HepG2 (cell line): ENCODE results near the gene SLC26A4. TPM values are rescaled to one million over a fixed set of nuclear protein-coding genes. Genes with fewer than 3 reads are reported as not detected.

Experiments used
- ATAC-seq: fragments of 200-7000 bp; cut with Tn5 transposase; 3 replicates; pipeline ENCODE4 v1.9.1; 2020; ENCODE audit warnings: mild to moderate bottlenecking, moderate library complexity
- BruUV-seq: library from RNA; stranded (reverse); fragments of 400-500 nt; replicated peaks from 2 replicates; lab custom pipeline; 2021; lab: Mats Ljungman, UMichigan
- CTCF ChIA-PET: fragments of 300-600 bp; formaldehyde crosslinking; extraction: SDS; loops from one replicate; lab custom pipeline; 2021; ENCODE audit warnings: low total read pairs, inconsistent platforms, low intra/inter-chr PET ratio; lab: Yijun Ruan, JAX
- POLR2A ChIA-PET: fragments of 350-600 bp; sonication (Branson Sonifier 250); formaldehyde crosslinking; loops from one replicate; lab custom pipeline; 2020; ENCODE audit warnings: antibody characterized with exemption, inconsistent platforms; lab: Yijun Ruan, JAX
- DNase-seq: peaks from one replicate; pipeline ENCODE4 v3.0.0-alpha.2; 2015; ENCODE audit warnings: low spot score
- FAIRE-seq: peaks from 3 replicates; lab custom pipeline; 2011; peaks lifted over from hg19 to GRCh38; lab: Jason Lieb, UNC
- H2AFZ ChIP-seq: one replicate; pipeline ENCODE4 v1.6.1; 2011; ENCODE audit warnings: low read length, inconsistent platforms
- H3K27ac ChIP-seq: fragments of 300-600 bp; 3 replicates; pipeline ENCODE4 v1.8.0; 2011; ENCODE audit warnings: mixed run types, mild to moderate bottlenecking, mixed read lengths, low read length, inconsistent platforms; ENCODE audit not compliant: insufficient read depth; ENCODE audit errors: extremely low read length
- H3K27me3 ChIP-seq, 2 experiments: fragments of 200-600 bp in 1 of 2; 2 replicates in 1 of 2; 3 replicates in 1 of 2; pipeline versions ENCODE4 v1.6.0 to v1.8.0; 2011; ENCODE audit warnings: low read length in 2 of 2, mild to moderate bottlenecking in 2 of 2, moderate library complexity in 2 of 2, inconsistent platforms in 1 of 2; ENCODE audit not compliant: insufficient read depth in 2 of 2, control insufficient read depth in 1 of 2
- H3K36me3 ChIP-seq, 2 experiments: fragments of 200-600 bp in 1 of 2; replicated peaks in 1 of 2; 2 replicates in 1 of 2; 3 replicates in 1 of 2; pipeline versions ENCODE4 v1.5.1 to v1.8.0; 2011; ENCODE audit warnings: low read length in 2 of 2, inconsistent platforms in 1 of 2; ENCODE audit not compliant: insufficient read depth in 2 of 2, control insufficient read depth in 1 of 2
- H3K4me1 ChIP-seq: 2 replicates; pipeline ENCODE4 v1.5.1; 2012; ENCODE audit warnings: low read length, inconsistent platforms; ENCODE audit not compliant: insufficient read depth
- H3K4me2 ChIP-seq: 2 replicates; pipeline ENCODE4 v1.6.0; 2011; ENCODE audit warnings: low read depth, low read length, inconsistent platforms
- H3K4me3 ChIP-seq, 3 experiments: fragments of 200-600 bp in 1 of 3; sonication (generic), shearing (Covaris generic) in 1 of 3; replicated peaks in 1 of 3; 2 replicates each; pipeline ENCODE4 v1.5.1; 2011 to 2016; ENCODE audit warnings: low read length in 3 of 3, inconsistent platforms in 2 of 3, low read depth in 2 of 3, mild to moderate bottlenecking in 2 of 3, control low read depth in 1 of 3, mixed read lengths in 1 of 3; ENCODE audit not compliant: insufficient read depth in 1 of 3
- H3K79me2 ChIP-seq: one replicate; pipeline ENCODE4 v1.6.1; 2011; ENCODE audit warnings: low read length, inconsistent platforms; ENCODE audit not compliant: insufficient read depth
- H3K9ac ChIP-seq: 2 replicates; pipeline ENCODE4 v1.6.0; 2011; ENCODE audit warnings: mild to moderate bottlenecking, low read depth, low read length, inconsistent platforms; ENCODE audit not compliant: insufficient read depth
- H3K9me3 ChIP-seq: 2 replicates; pipeline ENCODE4 v1.5.1; 2012; ENCODE audit warnings: mild to moderate bottlenecking, low read length
- H4K20me1 ChIP-seq: 2 replicates; pipeline ENCODE4 v1.6.0; 2011; ENCODE audit warnings: inconsistent platforms, mild to moderate bottlenecking, low read length, moderate library complexity; ENCODE audit not compliant: insufficient read depth
- ATF7 ChIP-seq, 2 experiments: fragments of 450-650 bp in 1 of 2; sonication (generic) in 1 of 2; formaldehyde crosslinking in 1 of 2; IDR thresholded peaks; 2 replicates each; pipeline versions ENCODE4 v1.4.0 to v1.6.1; 2016 to 2020; ENCODE audit warnings: antibody characterized with exemption in 1 of 2, mild to moderate bottlenecking in 1 of 2, missing genetic modification reagents in 1 of 2
- E2F2 ChIP-seq: sonication (generic); formaldehyde crosslinking; IDR thresholded peaks from 2 replicates; pipeline ENCODE4 v1.4.0; 2020; ENCODE audit warnings: missing genetic modification reagents, borderline replicate concordance
- GABPB1 ChIP-seq: IDR thresholded peaks from 2 replicates; pipeline ENCODE4 v1.6.1; 2016; ENCODE audit warnings: mild to moderate bottlenecking, missing genetic modification reagents, moderate library complexity, missing compliant biosample characterization
- GPN1 ChIP-seq: sonication (generic); formaldehyde crosslinking; IDR thresholded peaks from 2 replicates; pipeline ENCODE4 v1.5.1; 2020; ENCODE audit warnings: missing genetic modification reagents, borderline replicate concordance
- MAFF ChIP-seq: IDR thresholded peaks from 2 replicates; pipeline ENCODE4 v1.6.1; 2011; ENCODE audit warnings: low read depth, low read length, improper control_type of control experiment
- PITX1 ChIP-seq: sonication (generic); formaldehyde crosslinking; IDR thresholded peaks from 2 replicates; pipeline ENCODE4 v1.5.1; 2020; ENCODE audit warnings: mild to moderate bottlenecking, missing genetic modification reagents
- PPARG ChIP-seq: conservative IDR thresholded peaks from 2 replicates; pipeline ENCODE4 v1.6.1; 2016; ENCODE audit warnings: missing biosample characterization, missing genetic modification reagents
- RFX3 ChIP-seq: IDR thresholded peaks from 2 replicates; pipeline ENCODE4 v1.6.1; 2016; ENCODE audit warnings: missing biosample characterization, missing genetic modification reagents
- RFXAP ChIP-seq: sonication (generic); formaldehyde crosslinking; IDR thresholded peaks from 2 replicates; pipeline ENCODE4 v1.4.0; 2020; ENCODE audit warnings: missing genetic modification reagents, borderline replicate concordance
- SAFB2 ChIP-seq: sonication (generic); formaldehyde crosslinking; IDR thresholded peaks from 2 replicates; pipeline ENCODE4 v1.5.1; 2020; ENCODE audit warnings: missing genetic modification reagents, low read depth, mild to moderate bottlenecking, borderline replicate concordance
- SIX4 ChIP-seq: sonication (generic); formaldehyde crosslinking; IDR thresholded peaks from 2 replicates; pipeline ENCODE4 v1.4.0; 2020; ENCODE audit warnings: missing genetic modification reagents
- ZBTB34 ChIP-seq: sonication (generic); formaldehyde crosslinking; IDR thresholded peaks from 2 replicates; pipeline ENCODE4 v1.8.0; 2022; ENCODE audit warnings: mild to moderate bottlenecking, missing genetic modification reagents
- ZBTB46 ChIP-seq: sonication (generic); formaldehyde crosslinking; IDR thresholded peaks from 2 replicates; pipeline ENCODE4 v1.4.0; 2020; ENCODE audit warnings: mild to moderate bottlenecking, missing genetic modification reagents, borderline replicate concordance
- ZNF143 ChIP-seq: sonication (generic); formaldehyde crosslinking; IDR thresholded peaks from 2 replicates; pipeline ENCODE4 v1.4.0; 2020; ENCODE audit warnings: missing genetic modification reagents
- ZNF431 ChIP-seq: sonication (generic); formaldehyde crosslinking; IDR thresholded peaks from 2 replicates; pipeline ENCODE4 v1.9.0; 2022; ENCODE audit warnings: missing genetic modification reagents, low read depth, mild to moderate bottlenecking, borderline replicate concordance
- ZNF704 ChIP-seq: sonication (generic); formaldehyde crosslinking; IDR thresholded peaks from 2 replicates; pipeline ENCODE4 v1.8.1; 2023; ENCODE audit warnings: mild to moderate bottlenecking, inconsistent platforms, moderate library complexity, missing genetic modification reagents, borderline replicate concordance
- ZNF737 ChIP-seq: sonication (generic); formaldehyde crosslinking; IDR thresholded peaks from 2 replicates; pipeline ENCODE4 v1.5.0; 2020; ENCODE audit warnings: missing genetic modification reagents, mild to moderate bottlenecking, borderline replicate concordance
- ZNF749 ChIP-seq: sonication (generic); formaldehyde crosslinking; IDR thresholded peaks from 2 replicates; pipeline ENCODE4 v1.8.0; 2022; ENCODE audit warnings: mild to moderate bottlenecking, missing genetic modification reagents, moderate library complexity, borderline replicate concordance
- ZNF781 ChIP-seq: sonication (generic); formaldehyde crosslinking; IDR thresholded peaks from 2 replicates; pipeline ENCODE4 v1.5.1; 2020; ENCODE audit warnings: borderline replicate concordance, mild to moderate bottlenecking, missing genetic modification reagents; ENCODE audit errors: not compliant biosample characterization
- WGBS: methylation state at CpG from one replicate; pipeline ENCODE4 v1.1.6; 2017; ENCODE audit warnings: low lambda C conversion rate; 5-methylcytosine and 5-hydroxymethylcytosine counted together
- in situ Hi-C: cut with HindIII; loops from 2 replicates; pipeline ENCODE4 v1.10.0; 2017; ENCODE audit warnings: low pct_unique_long_range_greater_than_20kb; ENCODE audit not compliant: extremely low pct_ligation_motif_present
- intact Hi-C: fragments of 100-400 bp; cut with micrococcal nuclease; formaldehyde crosslinking; loops from one replicate; pipeline ENCODE4 v1.10.0; 2022; ENCODE audit not compliant: unreplicated experiment
- polyA plus RNA-seq, 8 experiments: library from polyadenylated mRNA; depleted of rRNA in 3 of 8; stranded (reverse) in 7 of 8; unstranded in 1 of 8; fragments of >200 nt; fragmentation: Illumina TruSeq in 4 of 8; extraction: Trizol in 4 of 8; gene quantifications; 2 replicates each; pipeline versions ENCODE4 v1.2.1 to v1.2.3, GENCODE V29; 2011 to 2016; ENCODE audit warnings: low read depth in 4 of 8, missing spikeins in 1 of 8, mixed read lengths in 1 of 8; ENCODE audit not compliant: insufficient read depth in 1 of 8
- total RNA-seq, 5 experiments: library from RNA; depleted of rRNA; stranded (reverse); fragments of >200 nt; fragmentation: Illumina TruSeq; extraction: Trizol; gene quantifications; 2 replicates each; pipeline ENCODE4 v1.2.3, GENCODE V29; 2016; ENCODE audit warnings: low read depth in 1 of 5

SLC26A4 gene
- total and polyA plus RNA-seq, 2 of the 13 experiments (the other 11 are each of a cell fraction or from before 2014, with no cell fraction given): 0.08 to 0.11 TPM

- TF ChIP-seq ZNF704 (CRISPR knock-in tag) (no peak), ZNF143 (CRISPR knock-in tag) (no peak), ZNF737 (CRISPR knock-in tag) (no peak)
Measured at GRCh38 chr7:107680478-107680877, 19.9 kb downstream of the SLC26A4 start (continued).

GRCh38 chr7:107682886-107683285 lies 22.3 kb downstream of the SLC26A4 start:
- Histone ChIP-seq H2AFZ (no peak overlapping the region), H3K4me3 (no peak overlapping the region), H3K27ac (no peak overlapping the region), H3K36me3 (no peaks in the 10 kb centered on the region), H3K27me3 (peaks cover 0 to 7% of the 10 kb centered on the region in 2 experiments; a peak in 2 of 5 replicates), H3K4me2 (no peak overlapping the region), H3K9ac (no peak overlapping the region), H4K20me1 (no peaks in the 10 kb centered on the region), H3K4me1 (peaks cover 10% of the 10 kb centered on the region), H3K79me2 (no peaks in the 10 kb centered on the region), H3K9me3 (no peaks in the 10 kb centered on the region)
- 48% methylated on average over 5 of the region's 5 CpGs for WGBS
- in situ Hi-C loops: no loop called here
- no TSS peak for BruUV-seq
- FAIRE-seq (no peak), ATAC-seq (no peak), DNase-seq (no peak)
- ChIA-PET POLR2A (no interaction called here), CTCF (no interaction called here)
- intact Hi-C loops: no loop called here
- TF ChIP-seq ZNF781 (CRISPR knock-in tag) (no peak), ZNF749 (CRISPR knock-in tag) (no peak), RFX3 (no peak), MAFF (no peak), ZBTB34 (CRISPR knock-in tag) (no peak), GPN1 (CRISPR knock-in tag) (no peak), ZBTB46 (no peak), RFXAP (CRISPR knock-in tag) (no peak), PITX1 (no peak), SAFB2 (CRISPR knock-in tag) (no peak), PPARG (no peak), E2F2 (CRISPR knock-in tag) (no peak), GABPB1 (no peak), ZNF431 (CRISPR knock-in tag) (no peak), SIX4 (CRISPR knock-in tag) (no peak), ATF7 (IDR thresholded peaks at IDR 0.05) (no peak), ATF7 (CRISPR knock-in tag; IDR thresholded peaks at IDR 0.05) (no peak)
